Occipital lobe (tissue), 2 donors: ENCODE measurements around the gene CNPY1. TPM values are rescaled to one million over a fixed set of nuclear protein-coding genes. Genes with fewer than 3 reads are reported as not detected.
"Not testable (repeated sequence)": the region's sequence is repeated elsewhere in the genome, so short reads cannot be mapped to it uniquely, and the experiment has no call there.

Experiments
- DNase-seq: peaks from one replicate; lab custom pipeline; 2025; lab: John Stamatoyannopoulos, UW
- total RNA-seq: library from RNA; depleted of rRNA; stranded (reverse); fragments of >200 nt; gene quantifications from one replicate; pipeline ENCODE4 v1.2.3, GENCODE V29; 2014

Gene CNPY1
- 0.16 TPM for total RNA-seq

DNA sequence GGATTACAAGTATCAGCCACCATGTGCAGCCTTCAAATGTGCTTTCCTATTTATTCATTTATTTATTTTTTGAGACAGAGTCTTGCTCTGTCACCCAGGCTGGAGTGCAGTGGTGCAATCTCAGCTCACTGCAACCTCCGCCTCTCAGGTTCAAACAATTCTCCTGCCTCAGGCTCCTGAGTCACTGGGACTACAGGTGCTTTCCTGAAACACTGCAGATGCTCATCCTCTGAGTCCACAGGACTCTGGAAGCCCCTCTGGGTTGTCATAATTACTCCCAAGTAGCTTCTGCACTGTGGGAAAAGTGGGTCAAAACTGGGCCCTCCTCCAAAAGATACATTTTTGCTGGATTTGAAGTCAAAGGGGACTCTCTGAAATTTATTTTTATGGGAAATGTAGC, at the start of gene CNPY1:
Gene CNPY1 (minus strand): TSS at position 111 of the 400 bp plus-strand sequence. CDS start 630 bp downstream, outside the sequence.
- DNase-seq: not testable (repeated sequence)

DNA sequence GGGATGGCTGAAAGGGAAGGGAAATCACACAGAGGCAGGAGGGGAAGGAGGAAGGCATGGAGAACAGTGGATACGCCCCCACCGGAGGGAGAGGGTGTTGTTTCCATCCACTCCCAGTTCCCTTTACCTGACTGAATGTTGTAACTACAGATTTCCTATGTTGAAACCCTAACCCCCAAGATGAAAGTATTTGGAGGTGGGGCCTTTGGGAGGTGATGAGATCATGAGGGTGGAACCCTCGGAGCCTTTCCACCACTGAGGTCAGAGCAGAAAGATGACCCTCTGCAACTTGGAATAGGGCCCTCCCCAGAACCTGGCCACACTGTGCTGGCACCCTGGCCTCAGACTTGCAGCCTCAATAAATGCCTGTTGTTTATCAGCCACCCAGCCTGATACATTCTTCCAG, 48.6 kb upstream of the CNPY1 start:
- DNase-seq: no peak

DNA sequence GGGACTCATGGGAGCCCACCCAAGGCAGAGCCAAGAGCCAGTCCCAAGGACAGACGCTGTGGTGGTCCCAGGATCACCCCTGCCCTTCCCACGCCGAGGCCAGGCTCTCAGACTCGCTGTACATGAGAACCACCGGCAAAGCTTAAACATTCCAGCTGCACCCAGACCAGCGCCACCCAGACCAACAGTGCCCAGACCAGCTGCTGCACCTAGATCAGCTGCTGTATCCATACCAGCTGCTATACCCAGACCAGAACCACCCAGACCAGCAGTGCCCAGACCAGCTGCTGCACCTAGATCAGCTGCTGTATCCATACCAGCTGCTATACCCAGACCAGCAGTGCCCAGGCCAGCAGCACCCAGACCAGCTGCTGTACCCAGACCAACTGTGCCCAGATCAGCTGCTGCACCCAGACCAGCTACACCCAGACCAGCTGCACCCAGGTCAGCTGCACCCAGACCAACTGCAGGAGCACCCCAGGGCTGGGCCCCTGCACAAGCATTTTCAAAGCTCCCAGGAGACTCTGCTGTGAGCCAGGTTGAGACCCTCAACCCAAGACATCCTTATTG, 47.9 kb upstream of the CNPY1 start:
- no peak for DNase-seq

DNA sequence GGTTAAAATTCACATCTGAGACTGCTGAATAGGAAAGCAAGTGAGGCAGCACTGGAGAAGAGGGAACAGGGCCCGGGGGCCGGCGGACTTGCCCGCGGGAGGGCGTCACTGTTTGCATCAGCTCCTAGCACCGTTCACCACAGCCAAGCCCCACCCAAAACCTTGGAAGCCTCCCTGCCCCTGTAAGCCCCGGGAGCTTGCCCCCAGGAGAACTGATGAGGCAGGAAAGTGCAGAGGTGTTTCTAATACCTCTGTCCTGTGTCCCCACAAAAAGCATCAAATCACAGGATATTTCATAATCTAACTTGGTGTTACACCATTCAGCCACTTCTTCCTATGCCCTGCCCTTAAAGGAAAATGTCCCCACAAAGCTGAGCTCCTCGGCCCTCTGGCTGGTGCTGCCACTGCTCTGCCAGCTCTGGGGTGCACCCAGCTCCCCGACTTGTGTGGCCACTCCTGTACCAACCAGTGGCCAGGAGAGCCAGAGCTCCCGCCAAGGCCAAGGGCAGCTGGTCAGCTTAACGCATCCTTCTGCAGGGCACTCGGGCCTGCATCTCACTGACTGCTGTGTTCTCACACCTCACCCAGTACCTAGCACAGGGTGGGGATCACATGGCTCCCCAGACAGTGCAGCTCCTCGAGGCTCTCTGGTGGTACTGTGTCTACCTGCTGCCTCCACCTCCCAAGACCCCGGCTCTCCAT, 47.3 kb upstream of the CNPY1 start:
- DNase-seq: no peak

DNA sequence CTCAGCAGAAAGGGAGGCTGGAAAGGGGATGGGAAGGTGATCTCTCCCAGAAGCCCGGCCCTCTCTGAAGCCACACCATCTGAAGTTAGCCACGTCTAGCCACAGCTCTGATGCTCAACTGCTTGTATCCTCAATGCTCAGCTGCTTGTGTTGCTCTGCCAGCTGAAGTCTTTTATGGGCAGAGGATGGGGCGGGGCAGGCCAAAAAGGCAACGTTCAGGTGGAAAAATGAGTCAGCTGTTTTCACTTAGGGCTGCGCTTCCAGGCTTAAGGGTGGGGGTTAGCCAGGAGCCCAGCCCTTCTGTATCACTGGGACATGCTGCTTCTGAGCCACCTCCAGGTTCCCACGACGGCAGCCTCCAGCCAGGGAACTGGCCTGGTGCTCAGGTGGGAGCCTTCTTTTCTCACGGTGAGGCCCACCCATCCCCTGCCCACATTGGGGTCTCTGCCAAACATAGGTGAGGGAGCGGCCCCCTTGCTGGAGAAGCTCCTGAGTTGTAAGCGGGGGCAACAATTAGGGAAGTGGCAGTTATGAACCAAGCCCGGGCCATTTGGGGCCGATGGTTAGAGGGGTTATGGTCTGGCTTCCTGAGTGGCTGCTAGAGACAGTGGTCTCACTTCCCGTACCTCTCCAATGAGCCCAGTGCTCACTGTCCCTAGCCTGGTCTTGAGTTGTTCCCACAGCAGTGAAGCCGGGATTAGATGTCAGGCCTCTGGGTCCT, 44.9 kb upstream of the CNPY1 start:
- no peak for DNase-seq

DNA sequence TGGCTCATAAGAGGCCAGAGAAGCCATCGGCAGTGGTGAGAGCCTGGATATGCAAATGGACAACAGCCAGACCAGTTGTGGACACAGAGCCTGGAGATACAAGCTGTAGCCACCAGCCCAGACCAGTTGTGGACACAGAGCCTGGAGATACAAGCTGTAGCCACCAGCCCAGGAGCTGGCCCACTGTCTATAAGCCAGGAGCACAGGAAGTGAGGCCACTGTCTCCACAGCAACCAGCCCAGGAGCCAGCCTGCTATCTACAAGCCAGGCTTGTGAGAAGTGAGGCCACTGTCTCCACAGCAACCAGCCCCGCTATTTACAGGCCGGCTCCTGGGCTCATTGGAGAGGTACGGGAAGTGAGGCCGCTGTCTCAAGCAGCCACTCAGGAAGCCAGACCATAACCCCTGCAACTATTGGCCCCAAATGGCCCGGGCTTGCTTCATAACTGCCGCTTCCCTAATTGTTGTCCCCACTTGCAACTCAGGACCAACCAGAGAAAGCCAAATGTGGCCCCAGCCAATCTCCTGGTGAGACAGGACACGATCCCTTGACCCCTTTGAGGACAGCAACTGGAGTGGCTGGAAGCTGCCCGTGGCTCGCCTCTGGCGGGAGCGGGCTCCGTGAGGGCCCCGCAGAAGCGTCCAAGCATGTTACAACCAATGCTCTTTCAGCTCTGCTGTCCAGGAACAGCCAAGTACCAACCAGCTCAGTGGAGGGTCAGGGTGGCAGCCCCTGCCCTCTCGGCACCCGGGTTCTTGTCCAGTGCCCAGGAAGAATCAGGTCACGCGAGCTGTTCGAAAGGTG, 44.1 kb upstream of the CNPY1 start:
- DNase-seq: peak; percentile 49

DNA sequence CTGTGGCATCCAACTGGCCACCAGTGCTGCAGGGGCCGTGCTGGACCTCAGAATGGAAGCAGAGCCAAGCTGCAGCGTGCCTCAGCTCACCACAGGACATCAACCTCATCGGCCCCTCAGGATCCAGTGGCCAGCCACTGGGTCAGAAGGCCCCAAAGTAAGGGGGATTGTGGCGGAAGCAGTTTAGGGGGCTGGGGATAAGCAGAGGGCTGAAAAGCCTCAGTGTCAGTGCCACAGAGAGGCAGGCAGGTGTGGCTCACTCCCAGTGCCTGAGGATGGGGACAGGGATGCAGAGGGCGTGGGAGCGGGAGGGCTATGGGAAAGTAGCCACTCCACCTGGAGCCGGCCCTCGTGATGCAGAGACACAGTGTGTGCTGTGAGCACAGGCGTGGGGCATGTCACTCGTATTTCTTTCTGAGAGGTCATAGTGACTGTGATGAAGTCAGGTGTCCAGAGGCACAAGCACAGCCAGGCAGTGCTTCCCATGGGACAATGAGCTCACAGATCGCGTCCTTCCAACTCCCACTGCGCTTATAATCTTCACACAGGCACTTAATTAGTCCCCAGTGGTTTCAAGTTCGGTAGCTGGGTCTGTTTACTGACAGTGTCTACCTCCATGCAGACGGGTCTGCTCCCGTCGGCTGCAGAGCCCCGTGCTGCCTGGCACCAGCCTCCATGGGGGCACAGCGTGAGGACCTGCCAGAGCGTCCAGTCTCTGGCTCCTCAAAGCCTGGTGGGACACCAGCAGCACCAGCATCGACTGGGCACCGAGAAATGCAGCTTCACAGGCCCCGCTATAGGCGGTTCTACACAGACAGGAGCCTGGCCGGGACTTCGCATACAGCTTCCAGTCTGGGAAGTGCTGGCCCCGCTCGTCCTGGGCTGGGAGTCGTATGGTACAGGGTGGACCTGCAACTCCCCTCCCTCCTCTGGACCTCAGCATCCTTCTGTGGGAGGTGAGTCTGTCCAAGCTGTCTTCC, 42.9 kb upstream of the CNPY1 start:
- no peak for DNase-seq

DNA sequence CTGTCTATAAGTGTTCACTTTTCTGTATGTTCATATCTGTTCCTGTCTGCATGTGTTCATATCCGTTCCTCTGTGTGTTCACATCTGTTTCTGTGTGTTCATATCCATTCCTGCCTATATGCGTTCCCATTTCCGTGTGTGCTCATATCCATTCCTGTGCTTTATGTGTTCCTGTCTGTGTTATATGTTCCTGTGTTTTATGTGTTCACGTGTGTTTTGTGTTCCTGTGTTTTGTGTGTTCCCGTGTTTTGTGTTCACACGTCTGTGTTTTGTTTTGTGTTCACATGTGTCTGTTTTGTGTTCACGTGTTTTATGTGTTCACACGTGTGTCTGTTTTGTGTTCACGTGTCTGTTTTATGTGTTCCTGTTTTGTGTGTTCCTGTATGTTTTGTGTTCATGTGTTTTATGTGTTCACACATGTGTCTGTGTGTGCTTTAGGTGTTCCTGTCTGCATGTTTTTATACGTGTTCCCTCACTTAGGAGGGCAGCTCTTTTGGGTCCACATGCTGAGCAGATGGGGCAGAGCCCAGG, 42.2 kb upstream of the CNPY1 start:
- DNase-seq: no peak

DNA sequence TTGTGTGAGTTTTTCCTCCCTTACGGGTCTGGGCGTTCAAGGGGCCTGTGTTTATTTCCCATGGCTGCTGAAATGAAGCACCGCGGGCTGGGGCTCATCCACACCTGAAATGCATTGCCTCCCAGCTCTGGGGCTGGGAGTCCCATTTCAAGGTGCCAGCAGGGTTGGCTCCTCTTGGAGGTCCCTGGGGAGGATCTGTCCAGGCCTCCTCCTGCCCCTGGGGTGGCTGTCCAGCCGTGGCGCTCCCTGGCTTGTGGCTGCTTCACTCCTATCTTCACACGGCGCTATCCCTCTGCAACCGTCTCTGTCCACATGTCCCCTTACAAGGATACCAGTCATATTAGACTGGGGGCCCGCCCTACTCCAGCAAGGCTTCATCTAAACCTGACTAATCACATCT, 41.1 kb upstream of the CNPY1 start:
- no peak for DNase-seq

DNA sequence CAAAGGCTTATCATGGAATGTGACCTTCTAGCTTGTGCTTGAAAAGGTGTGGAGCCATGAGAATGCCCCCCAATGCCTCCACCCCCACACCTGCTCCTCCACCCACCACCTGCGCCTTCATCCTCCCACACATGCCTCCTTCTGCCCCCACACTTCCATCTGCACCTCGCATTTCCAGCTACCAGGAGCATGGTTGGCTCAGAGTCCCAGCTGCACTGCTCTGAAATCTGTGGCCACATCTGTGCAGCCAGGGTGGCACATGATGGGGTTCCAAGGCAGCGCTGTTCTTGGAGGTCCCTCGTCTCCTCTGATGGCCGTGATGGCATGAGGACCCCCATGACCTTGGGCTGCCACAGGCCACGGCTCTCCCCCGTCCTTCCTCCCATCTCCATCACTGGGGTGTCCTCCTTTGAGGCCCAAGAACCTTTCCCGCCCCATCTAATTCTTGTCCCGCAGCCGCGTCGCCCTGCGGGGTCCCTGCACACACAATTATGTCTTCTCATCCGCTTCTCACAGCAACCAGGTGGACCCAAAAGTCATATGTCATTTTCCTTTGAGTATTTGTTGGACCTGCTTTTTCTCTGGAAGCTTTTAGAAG, 40.6 kb upstream of the CNPY1 start:
- DNase-seq: no peak

DNA sequence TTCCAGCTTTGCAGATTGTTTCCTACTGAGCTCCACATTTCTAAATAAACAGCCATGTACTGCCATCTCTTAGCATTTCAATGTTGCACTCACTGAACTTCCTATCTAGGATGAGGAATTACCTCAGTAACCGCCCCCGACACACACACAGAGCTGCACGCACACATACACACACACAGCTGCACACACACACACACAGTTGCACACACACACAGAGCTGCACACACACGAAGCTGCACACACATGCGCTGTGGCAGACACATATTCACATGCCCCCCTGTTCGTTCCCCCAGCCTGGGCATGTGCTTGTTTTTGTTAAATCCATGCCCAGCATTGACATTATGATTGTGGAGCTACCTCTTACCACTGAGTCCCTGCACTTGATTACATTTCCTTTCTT, 39.6 kb upstream of the CNPY1 start:
- DNase-seq: no peak

DNA sequence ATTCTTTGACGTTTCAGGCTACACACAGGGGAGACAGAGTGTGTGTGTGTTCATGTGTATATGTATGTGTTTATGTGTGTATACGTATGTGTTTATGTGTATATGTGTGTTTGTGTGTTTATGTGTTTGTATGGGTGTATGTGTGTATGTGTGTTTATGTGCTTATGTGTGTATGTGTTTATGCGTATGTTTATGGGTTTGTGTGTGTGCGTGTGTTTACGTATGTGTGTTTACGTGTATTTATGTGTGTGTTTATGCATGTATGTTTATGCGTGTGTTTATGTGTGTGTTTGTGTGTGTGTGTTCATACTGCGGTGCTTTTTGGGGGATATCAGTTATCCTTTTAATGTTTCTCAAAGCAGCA, 39.2 kb upstream of the CNPY1 start:
- no peak for DNase-seq

DNA sequence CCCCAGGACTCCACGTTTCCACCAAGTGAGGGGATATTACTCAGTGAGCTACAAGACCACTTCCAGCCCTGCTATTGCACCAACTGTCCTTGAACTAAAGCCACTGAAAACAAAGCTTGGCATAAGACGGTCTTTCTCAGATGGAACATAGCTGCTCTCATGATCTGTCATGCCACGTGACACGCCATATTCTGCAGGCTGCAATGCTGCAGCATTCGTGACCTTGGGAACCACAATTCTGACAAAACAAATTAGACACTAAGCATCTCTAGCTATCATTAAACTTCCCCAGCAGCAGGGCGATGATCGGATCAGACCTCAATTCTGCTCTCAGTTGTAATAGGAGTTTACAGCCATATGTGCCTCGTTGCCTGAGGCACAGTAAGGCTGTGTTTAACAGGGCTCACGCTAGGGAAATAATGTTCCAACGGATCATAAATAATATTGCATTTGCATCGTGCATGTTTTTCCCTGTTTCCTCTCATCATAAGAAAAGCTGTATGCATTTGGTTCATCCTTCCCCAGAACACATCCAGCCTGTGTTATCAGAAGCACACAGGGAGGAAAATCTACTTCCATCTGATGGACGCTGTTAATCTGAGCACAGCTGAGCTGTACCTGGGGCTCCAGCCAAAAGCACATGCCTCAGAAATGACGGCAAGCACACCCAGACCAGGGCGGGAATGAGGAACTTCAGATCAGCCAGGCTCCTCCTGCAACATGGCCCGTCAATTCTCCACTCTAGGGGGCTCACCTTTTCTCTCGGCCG, 38.6 kb upstream of the CNPY1 start:
- DNase-seq: no peak

DNA sequence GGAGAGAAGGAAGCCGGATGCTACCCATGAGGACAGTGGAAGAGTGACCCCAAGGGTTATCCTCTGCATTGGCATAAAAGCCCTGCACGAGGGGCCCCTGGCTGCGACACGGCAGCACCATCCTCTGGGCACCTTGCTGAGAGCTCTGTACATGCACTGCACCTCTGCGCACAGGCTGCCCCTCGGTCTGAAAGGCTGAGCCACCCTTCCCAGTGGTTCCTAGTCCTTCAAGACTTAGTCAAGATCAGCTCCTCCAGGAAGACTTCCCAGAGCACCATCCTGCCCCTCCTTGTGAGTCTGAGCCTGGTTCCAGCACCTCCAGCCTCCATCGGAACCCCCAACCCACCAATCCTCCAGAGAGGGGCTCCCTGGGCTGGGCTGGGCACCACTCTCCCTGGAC, 37.9 kb upstream of the CNPY1 start:
- no peak for DNase-seq

DNA sequence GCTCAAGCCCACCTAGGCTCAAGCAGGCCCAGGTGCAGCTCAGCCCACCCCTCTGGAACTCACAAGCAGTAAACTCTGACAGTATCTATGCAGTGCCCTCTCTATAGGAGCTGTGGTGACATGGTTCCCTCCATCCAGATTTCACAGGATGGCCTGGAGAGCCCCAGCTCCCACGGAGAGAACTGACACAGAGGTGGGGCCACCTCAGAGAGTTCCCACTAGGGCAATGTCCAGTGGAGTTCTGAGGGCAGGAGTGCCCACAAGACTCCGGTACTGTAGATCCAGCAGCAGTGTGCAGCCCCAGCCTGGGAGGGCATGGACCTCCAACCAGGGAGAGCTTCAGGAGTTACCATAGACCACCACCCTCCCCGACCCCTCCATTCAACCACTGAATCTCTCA, 37.3 kb upstream of the CNPY1 start:
- no peak for DNase-seq

DNA sequence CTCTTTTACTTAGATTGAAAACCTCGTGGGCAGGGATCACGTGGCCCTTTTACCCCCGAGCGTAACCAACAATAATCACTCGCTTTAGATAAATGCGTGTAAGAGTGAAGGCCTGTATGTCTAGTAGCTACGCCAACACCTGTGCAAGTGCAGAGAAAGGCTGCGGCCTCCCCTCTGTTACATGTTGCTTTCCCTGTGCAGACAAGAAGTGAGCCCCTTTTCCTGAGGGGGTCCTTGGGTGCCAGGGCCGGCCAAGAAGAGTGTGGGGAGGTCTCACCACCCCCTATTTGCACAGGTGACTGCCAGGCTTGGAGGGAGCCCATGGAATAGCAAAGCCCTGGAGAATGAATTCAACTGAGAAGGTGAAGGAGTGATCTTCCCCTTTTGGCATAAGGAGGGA, 35.6 kb upstream of the CNPY1 start:
- DNase-seq: no peak

DNA sequence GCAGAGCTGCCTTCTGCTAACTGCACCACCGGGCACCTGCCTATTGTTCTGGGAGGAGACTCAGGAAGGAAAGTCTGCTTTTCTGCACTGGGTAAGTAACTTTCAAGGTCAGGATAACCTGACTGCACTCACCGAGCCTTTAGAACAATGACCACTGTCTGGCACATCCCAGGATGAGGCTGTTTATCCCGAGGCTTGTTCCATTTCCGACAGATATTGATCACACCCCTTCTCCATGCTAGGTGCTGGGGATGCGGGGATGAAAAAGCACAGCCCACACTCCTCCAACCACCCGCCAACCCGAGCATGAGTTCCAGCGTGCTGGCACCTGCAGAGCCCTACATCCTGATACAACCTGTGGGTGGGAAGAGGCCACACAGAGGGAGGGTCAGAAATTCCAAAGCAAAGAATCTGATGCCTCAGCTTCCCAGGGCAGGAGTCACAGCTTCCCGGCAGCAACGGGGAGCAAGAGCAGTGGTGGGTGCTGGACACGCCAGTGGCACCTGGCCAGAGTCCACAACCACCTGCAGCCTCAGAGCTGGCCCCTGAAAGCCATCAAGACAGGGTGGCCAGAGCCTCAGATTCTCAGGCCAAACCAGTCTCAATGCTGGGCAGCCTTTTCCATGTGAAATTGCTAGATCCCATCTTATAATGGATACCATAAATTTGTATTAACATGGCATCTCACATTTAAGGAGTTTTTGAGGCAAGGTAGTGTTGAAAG, 34.9 kb upstream of the CNPY1 start:
- no peak for DNase-seq

DNA sequence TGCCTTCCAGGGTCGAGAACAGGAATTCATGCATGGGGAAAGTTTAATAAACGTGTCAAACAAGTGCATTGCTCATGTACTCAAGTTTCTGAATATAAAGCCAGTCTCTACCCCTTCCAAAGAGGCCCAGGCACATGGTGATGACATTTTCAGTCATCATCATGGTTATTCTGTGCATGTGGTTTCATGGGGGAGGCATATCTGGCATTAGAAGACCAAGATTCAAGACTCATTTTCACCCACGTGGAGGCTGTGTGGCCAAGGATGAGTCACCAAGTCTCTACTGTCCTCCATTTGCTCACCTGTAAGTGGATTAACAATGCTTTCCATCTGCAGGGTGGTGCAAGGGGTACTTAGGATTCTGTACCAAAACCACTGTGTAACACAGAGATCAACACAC, 34.0 kb upstream of the CNPY1 start:
- DNase-seq: no peak

DNA sequence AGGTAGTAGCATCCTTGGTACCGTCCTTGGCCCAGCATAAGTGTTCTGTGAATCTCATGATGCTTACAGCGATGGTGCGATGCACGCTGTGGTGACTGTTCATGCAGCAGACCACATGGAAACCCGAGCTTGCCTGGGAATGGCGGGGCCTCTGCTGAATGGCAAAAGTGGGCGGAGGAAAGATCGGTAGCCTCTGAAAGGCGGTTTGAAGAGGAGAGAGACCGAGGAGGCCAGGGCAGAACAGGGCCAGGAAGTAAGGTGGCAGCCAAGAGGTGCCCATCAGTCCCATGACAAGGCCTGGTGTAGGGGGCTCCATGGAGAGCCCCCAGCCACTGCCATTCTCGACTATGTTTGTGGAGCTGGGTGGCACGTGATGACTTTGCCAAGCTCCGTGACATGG, 33.2 kb upstream of the CNPY1 start:
- no peak for DNase-seq
